ENCODE results near the gene AKR7A3.
A peak's percentile ranks its signal among the peaks of the same experiment; 100 is the strongest.

Gene AKR7A3

DNA sequence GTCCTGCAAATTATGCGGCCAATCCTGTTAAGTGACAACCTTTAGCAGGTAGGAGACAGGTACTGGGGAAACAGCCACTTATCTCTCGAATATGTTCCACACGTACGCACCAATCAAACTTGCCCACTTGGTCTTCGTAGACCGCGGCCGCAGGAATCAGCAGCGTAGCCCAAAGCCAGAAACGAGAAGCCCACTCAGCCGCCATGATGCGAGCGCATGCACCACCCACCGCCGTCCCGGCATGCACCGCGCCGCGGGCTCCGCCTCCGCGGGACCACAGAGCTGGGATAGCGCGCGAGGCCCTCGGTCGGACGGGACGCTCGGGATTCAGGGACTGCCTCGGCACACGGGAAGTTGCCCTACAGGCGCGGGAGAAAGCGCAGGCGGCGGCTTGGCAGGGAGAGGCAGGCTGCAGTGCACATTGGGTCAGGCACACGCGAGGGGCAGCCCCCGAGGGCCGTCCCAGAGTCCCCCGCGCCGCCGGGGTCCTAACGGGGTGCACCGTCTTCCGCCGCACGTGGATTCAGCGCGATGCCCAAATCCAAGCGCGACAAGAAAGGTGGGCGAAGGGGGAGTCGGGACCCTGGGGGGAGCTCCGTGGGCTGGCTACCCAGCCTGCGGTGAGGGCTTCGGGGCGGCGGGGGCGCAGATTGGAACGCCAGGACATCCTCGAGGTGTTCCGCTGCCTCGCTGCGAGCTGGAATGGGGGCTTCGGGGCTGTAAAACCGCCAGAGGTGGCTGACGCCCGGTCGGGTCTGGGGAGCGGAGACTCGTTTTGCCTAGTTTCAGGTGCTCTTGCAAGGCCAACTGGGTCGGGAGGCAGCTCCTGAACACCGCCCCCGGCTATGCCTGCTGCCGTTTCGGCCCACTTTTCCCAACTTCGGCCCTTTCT lies 37.0 kb downstream of the AKR7A3 start, which contains the start of the genes EMC1 and MRTO4:
Gene EMC1, minus strand, starts transcription at position 220 of the 892 bp plus-strand sequence. Its CDS starts 15 bp downstream, at position 205.
Gene MRTO4, plus strand, starts transcription at position 501 of the 892 bp plus-strand sequence. Its CDS starts 31 bp downstream, at position 532.
- DNase-seq (ENCODE audit: low spot score) = peak; percentile 84

- DNase-seq (ENCODE audit: low spot score) = peak; percentile 11
Measured at GRCh38 chr1:19250629-19251304, 37.8 kb downstream of the AKR7A3 start.

- peak; percentile 65 for DNase-seq (ENCODE audit: low spot score)
Measured at GRCh38 chr1:19240673-19241538, 47.7 kb downstream of the AKR7A3 start.

GRCh38 chr1:19239876-19240275 lies 48.7 kb downstream of the AKR7A3 start:
- no peak for DNase-seq (ENCODE audit: low spot score)

- DNase-seq (ENCODE audit: low spot score) = no peak
Measured at GRCh38 chr1:19234224-19234623, 54.3 kb downstream of the AKR7A3 start.
